Transverse colon (tissue), 4 donors: ENCODE results near the gene KRT14.
"Not testable (repeated sequence)": the region's sequence is repeated elsewhere in the genome, so short reads cannot be mapped to it uniquely, and the experiment has no call there.

Experiments used
- CTCF ChIP-seq, 5 experiments: fragments of 200-600 bp in 3 of 5; fragments of 450-650 bp in 2 of 5; sonication (generic) in 3 of 5; IDR thresholded peaks; 1 replicate in 2 of 5; 2 replicates in 3 of 5; pipeline ENCODE4 v1.5.1; 2016 to 2017; ENCODE audit warnings: antibody characterized with exemption in 5 of 5, inconsistent platforms in 3 of 5, mild to moderate bottlenecking in 2 of 5, moderate library complexity in 1 of 5
- EP300 ChIP-seq: sonication (generic); formaldehyde crosslinking; IDR thresholded peaks from one replicate; pipeline ENCODE4 v1.6.1; 2017; ENCODE audit warnings: antibody characterized with exemption, low read depth
- POLR2A ChIP-seq: fragments of 450-650 bp; IDR thresholded peaks from one replicate; pipeline ENCODE4 v1.6.1; 2016; ENCODE audit warnings: antibody characterized with exemption, mild to moderate bottlenecking, moderate library complexity
- POLR2AphosphoS5 ChIP-seq, 3 donors: sonication (generic); formaldehyde crosslinking; IDR thresholded peaks; one replicate each; pipeline ENCODE4 v1.6.1; 2016; ENCODE audit warnings: antibody characterized with exemption in 3 of 3

DNA sequence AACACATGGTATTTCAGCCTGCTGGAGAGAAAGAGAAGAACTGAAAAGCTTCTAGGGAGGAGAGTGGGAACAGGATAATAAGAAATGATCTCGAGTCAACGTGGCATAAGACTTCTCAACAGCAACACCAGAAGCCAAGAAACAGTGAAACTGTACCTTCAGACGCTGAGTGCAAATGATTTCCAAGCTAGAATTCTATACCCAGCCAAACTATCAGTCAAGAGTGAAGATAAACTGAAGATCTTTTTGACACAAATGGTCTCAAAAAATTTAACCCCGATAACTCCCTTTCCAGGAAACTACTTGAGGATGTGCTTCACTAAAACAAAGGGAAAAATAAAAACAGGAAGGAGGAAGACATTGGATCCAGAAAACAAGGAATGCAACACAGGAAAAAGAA lies 20.2 kb upstream of the KRT14 start:
- not testable (repeated sequence) for TF ChIP-seq CTCF (IDR thresholded peaks at IDR 0.05); POLR2A; EP300; POLR2AphosphoS5 (IDR thresholded peaks at IDR 0.05)
